Ovary (tissue), 9 donors: ENCODE data around the gene ITPKA. TPM values are rescaled to one million over a fixed set of nuclear protein-coding genes. Genes with fewer than 3 reads are reported as not detected.

Experiments used
- DNase-seq, 5 donors: peaks; one replicate each; pipeline ENCODE4 v3.0.0-alpha.2; 2019 to 2020
- H3K27ac ChIP-seq, 2 donors: fragments of 200-600 bp; one replicate each; pipeline versions ENCODE4 v1.5.1 to v1.8.0; 2019 to 2022
- H3K27me3 ChIP-seq: fragments of 200-600 bp; one replicate; pipeline ENCODE4 v1.8.0; 2022
- H3K36me3 ChIP-seq: fragments of 200-600 bp; sonication (generic); one replicate; pipeline ENCODE4 v1.5.1; 2019
- H3K4me1 ChIP-seq: one replicate; pipeline ENCODE4 v1.8.1; 2013; ENCODE audit warnings: mild to moderate bottlenecking, moderate library complexity; ENCODE audit not compliant: insufficient read depth
- H3K4me3 ChIP-seq: fragments of 200-600 bp; sonication (generic); one replicate; pipeline ENCODE4 v1.5.1; 2017
- H3K9me3 ChIP-seq, 2 donors: fragments of 200-600 bp in 1 of 2; sonication (generic) in 1 of 2; one replicate each; pipeline versions ENCODE4 v1.5.1 to v1.8.1; 2013 to 2019; ENCODE audit warnings: mild to moderate bottlenecking in 1 of 2, moderate library complexity in 1 of 2
- CTCF ChIP-seq, 3 donors: fragments of 450-650 bp in 2 of 3; fragments of 200-600 bp in 1 of 3; IDR thresholded peaks; one replicate each; pipeline versions ENCODE4 v1.5.1 to v1.8.0; 2016 to 2022; ENCODE audit warnings: antibody characterized with exemption in 3 of 3, mild to moderate bottlenecking in 1 of 3
- EP300 ChIP-seq: sonication (generic); formaldehyde crosslinking; IDR thresholded peaks from one replicate; pipeline ENCODE4 v1.6.1; 2017; ENCODE audit warnings: antibody characterized with exemption
- POLR2A ChIP-seq: fragments of 450-650 bp; IDR thresholded peaks from one replicate; pipeline ENCODE4 v1.6.1; 2017; ENCODE audit warnings: antibody characterized with exemption, mild to moderate bottlenecking, moderate library complexity
- WGBS, 3 donors: extraction: QIAGEN DNeasy Blood & Tissue Kit in 1 of 3; methylation state at CpG; one replicate each; pipeline versions ENCODE4 v1.1.5 to v1.1.7; 2013 to 2017; 5-methylcytosine and 5-hydroxymethylcytosine counted together
- intact Hi-C, 4 donors: fragments of 100-400 bp; cut with DNase I; formaldehyde crosslinking; loops; one replicate each; pipeline versions ENCODE4 v1.11.0 to v1.15.1; 2022 to 2023
- polyA plus RNA-seq, 2 donors: library from polyadenylated mRNA; stranded (reverse); fragments of 200-250 nt in 1 of 2; fragments of 350-450 nt in 1 of 2; fragmentation: Illumina TruSeq in 1 of 2; extraction: RNeasy Lipid Tissue Mini Kit (QIAGEN cat#74804) in 1 of 2; gene quantifications; one replicate each; pipeline ENCODE4 v1.2.3, GENCODE V29; 2013 to 2014
- small RNA-seq: library from RNA; depleted of rRNA; stranded (forward); fragments of <200 nt; gene quantifications from one replicate; pipeline ENCODE3, GENCODE V24; 2016
- total RNA-seq, 7 donors: library from RNA; depleted of rRNA in 2 of 7; stranded (reverse); fragments of >200 nt in 2 of 7; fragmentation: NEBNext Ultra II Directional in 3 of 7; extraction: Animal tissue kit (Norgen Biotek cat#: 25700) in 3 of 7; gene quantifications; one replicate each; pipeline versions ENCODE4 v1.1.0 to v1.2.4, GENCODE V29; 2016 to 2023
- donor health status: DM: no; HTN: no; CAD: no; lungs with moderate emphysema.
- donor health status: DM: no; HTN: no; CAD: no.
- donor health status: Bipolar disorder and iron deficiency.
- donor health status: DM: yes; HTN: yes; CAD: no.
- donor health status: DM: no; HTN: no; CAD: no.
- donor health status: DM: yes; HTN: yes; CAD: no.

The ITPKA gene
- total and polyA plus RNA-seq, 9 donors = 0.11 to 0.82 (median 0.48) TPM

- no peak overlapping the region for H3K27ac ChIP-seq
- intact Hi-C loops = no loop called here
- no peaks in the 10 kb centered on the region for H3K27me3 ChIP-seq
These were observed 53.4 kb downstream of the ITPKA start for GRCh38 chr15:41546851-41547786.

GRCh38 chr15:41550066-41550775, 56.5 kb downstream of the ITPKA start:
- H3K9me3 ChIP-seq = no peaks in the 10 kb centered on the region
- no peaks in the 10 kb centered on the region for H3K4me1 ChIP-seq
- H3K4me3 ChIP-seq = no peak overlapping the region
- H3K27ac ChIP-seq = no peak overlapping the region
- no peak for DNase-seq
- intact Hi-C loops = loop anchor here in 3 of 4 donors (10.0 kb wide), 2 partner anchors 265 to 355 kb away; no protein-coding TSS in a partner anchor
- 90 to 91% (median 90%) methylated on average over 9 of the region's 9 CpGs for WGBS, 3 donors
- no peaks in the 10 kb centered on the region for H3K27me3 ChIP-seq
- TF ChIP-seq POLR2A (no peak), EP300 (no peak), CTCF (IDR thresholded peaks at IDR 0.05) (no peak)
- no peaks in the 10 kb centered on the region for H3K36me3 ChIP-seq

More at GRCh38 chr15:41546851-41547786, 53.4 kb downstream of the ITPKA start:
- H3K4me3 ChIP-seq = no peak overlapping the region
- no peak for TF ChIP-seq EP300
- TF ChIP-seq CTCF (IDR thresholded peaks at IDR 0.05) = no peak
- TF ChIP-seq POLR2A = no peak
- 77 to 81% (median 80%) methylated on average over 13 of the region's 13 CpGs for WGBS, 3 donors
- H3K36me3 ChIP-seq = no peaks in the 10 kb centered on the region
- H3K4me1 ChIP-seq = no peaks in the 10 kb centered on the region
- no peaks in the 10 kb centered on the region for H3K9me3 ChIP-seq
- DNase-seq = no peak

Small RNA genes within 50 kb of the gene (small RNA-seq; reads per million reads assigned to genes)
- not detected for gene RNU6-1169P

Other genes with a start within 250 kb of the ITPKA start
- 1 to 10 TPM in 3 of 7 donors, under 1 TPM in 4; 0.52 to 1.9 (median 0.94) TPM for gene OIP5, start 161.3 kb upstream of the ITPKA start, total RNA-seq
- 1 to 10 TPM in 1 of 2 donors, under 1 TPM in 1; 0.75 to 1.5 TPM for gene OIP5, start 161.3 kb upstream of the ITPKA start, polyA plus RNA-seq
- 10 to 100 TPM in 1 of 7 donors, 1 to 10 TPM in 6; 2.2 to 13.6 (median 5.8) TPM for gene NUSAP1, start 161.0 kb upstream of the ITPKA start, total RNA-seq
- 10 to 100 TPM in 1 of 2 donors, 1 to 10 TPM in 1; 5.7 to 14.8 TPM for gene NUSAP1, start 161.0 kb upstream of the ITPKA start, polyA plus RNA-seq
- gene NDUFAF1, start 91.4 kb upstream of the ITPKA start, total RNA-seq = 10 to 100 TPM; 11.2 to 16.3 (median 14.0) TPM
- 10 to 100 TPM; 16.2 to 38.1 TPM for gene NDUFAF1, start 91.4 kb upstream of the ITPKA start, polyA plus RNA-seq
- 10 to 100 TPM; 22.2 to 41.9 (median 35.6) TPM for gene RTF1, start 76.8 kb upstream of the ITPKA start, total RNA-seq
- 10 to 100 TPM; 26.1 to 57.1 TPM for gene RTF1, start 76.8 kb upstream of the ITPKA start, polyA plus RNA-seq
- under 1 TPM in 4 of 7 donors, not detected in 3; 0.17 to 0.46 (median 0.30) TPM for gene LTK, start 20.0 kb downstream of the ITPKA start, total RNA-seq
- gene LTK, start 20.0 kb downstream of the ITPKA start, polyA plus RNA-seq = under 1 TPM in 1 of 2 donors, not detected in 1; 0.23 TPM
- 10 to 100 TPM; 19.1 to 33.2 (median 22.5) TPM for gene RPAP1, start 50.4 kb downstream of the ITPKA start, total RNA-seq
- 10 to 100 TPM in 1 of 2 donors, 1 to 10 TPM in 1; 8.6 to 12.0 TPM for gene RPAP1, start 50.4 kb downstream of the ITPKA start, polyA plus RNA-seq
- gene TYRO3, start 65.3 kb downstream of the ITPKA start, total RNA-seq = 100 to 1,000 TPM in 5 of 7 donors, 10 to 100 TPM in 2; 43.1 to 265 (median 135) TPM
- gene TYRO3, start 65.3 kb downstream of the ITPKA start, polyA plus RNA-seq = 10 to 100 TPM; 37.7 to 78.7 TPM
- 10 to 100 TPM; 43.4 to 90.2 (median 61.6) TPM for gene MGA, start 166.5 kb downstream of the ITPKA start, total RNA-seq
- gene MGA, start 166.5 kb downstream of the ITPKA start, polyA plus RNA-seq = 10 to 100 TPM in 1 of 2 donors, 1 to 10 TPM in 1; 7.1 to 14.8 TPM